Hepatocyte (in vitro differentiated cells): ENCODE results near the gene FABP1. TPM values are rescaled to one million over a fixed set of nuclear protein-coding genes. Genes with fewer than 3 reads are reported as not detected.
A peak's percentile ranks its signal among the peaks of the same experiment; 100 is the strongest.

Source experiments
- DNase-seq: peaks from one replicate; pipeline ENCODE4 v3.0.0-alpha.2; 2016; ENCODE audit warnings: low spot score
- H2AFZ ChIP-seq: fragments of 200-600 bp; sonication (generic); 2 replicates; pipeline ENCODE4 v1.6.0; 2016; ENCODE audit warnings: antibody characterized with exemption, mild to moderate bottlenecking
- H3K27ac ChIP-seq: fragments of 200-600 bp; sonication (generic); 2 replicates; pipeline ENCODE4 v1.5.1; 2016; ENCODE audit warnings: mild to moderate bottlenecking
- H3K27me3 ChIP-seq: fragments of 200-600 bp; sonication (generic); 2 replicates; pipeline ENCODE4 v1.6.1; 2016
- H3K36me3 ChIP-seq: fragments of 200-600 bp; sonication (generic); replicated peaks from 2 replicates; pipeline ENCODE4 v1.5.1; 2016; ENCODE audit warnings: low read depth; ENCODE audit not compliant: insufficient read depth
- H3K4me1 ChIP-seq: fragments of 200-600 bp; sonication (generic); 2 replicates; pipeline ENCODE4 v1.5.1; 2016; ENCODE audit warnings: mild to moderate bottlenecking, moderate library complexity; ENCODE audit not compliant: insufficient read depth
- H3K4me2 ChIP-seq: fragments of 200-600 bp; sonication (generic); 2 replicates; pipeline ENCODE4 v1.6.0; 2016
- H3K4me3 ChIP-seq: fragments of 200-600 bp; sonication (generic); 2 replicates; pipeline ENCODE4 v1.5.1; 2016; ENCODE audit warnings: mild to moderate bottlenecking
- H3K79me2 ChIP-seq: fragments of 200-600 bp; sonication (generic); 2 replicates; pipeline ENCODE4 v1.6.0; 2017; ENCODE audit warnings: mild to moderate bottlenecking
- H3K9me2 ChIP-seq: fragments of 200-600 bp; sonication (generic); replicated peaks from 2 replicates; pipeline ENCODE4 v1.6.0; 2017; ENCODE audit warnings: mild to moderate bottlenecking; ENCODE audit not compliant: insufficient read depth
- H3K9me3 ChIP-seq: fragments of 200-600 bp; sonication (generic); 2 replicates; pipeline ENCODE4 v1.5.1; 2016; ENCODE audit warnings: low read depth, mild to moderate bottlenecking
- H4K20me1 ChIP-seq: fragments of 200-600 bp; sonication (generic); 2 replicates; pipeline ENCODE4 v1.6.0; 2016; ENCODE audit warnings: mild to moderate bottlenecking; ENCODE audit not compliant: insufficient read depth, poor library complexity, severe bottlenecking
- EZH2 ChIP-seq: fragments of 200-600 bp; sonication (generic); IDR thresholded peaks from 2 replicates; pipeline ENCODE4 v1.6.1; 2016; ENCODE audit warnings: antibody characterized with exemption, mild to moderate bottlenecking, borderline replicate concordance
- EZH2phosphoT487 ChIP-seq: fragments of 200-600 bp; sonication (generic); IDR thresholded peaks from one replicate; pipeline ENCODE4 v1.6.1; 2018; ENCODE audit warnings: antibody characterized with exemption, mild to moderate bottlenecking, low read depth, moderate library complexity; ENCODE audit not compliant: unreplicated experiment, severe bottlenecking
- WGBS: methylation state at CpG from one replicate; pipeline ENCODE4 v1.1.6; 2016; ENCODE audit warnings: low lambda C conversion rate; ENCODE audit errors: missing lambda C conversion rate; 5-methylcytosine and 5-hydroxymethylcytosine counted together
- polyA plus RNA-seq: library from polyadenylated mRNA; unstranded; fragments of >200 nt; fragmentation: Nextera tagmentation; extraction: Ambion mirVana; gene quantifications from 2 replicates; pipeline ENCODE4 v1.2.1, GENCODE V29; 2016
- total RNA-seq: library from RNA; depleted of rRNA; stranded (reverse); fragments of >200 nt; gene quantifications from 2 replicates; pipeline ENCODE4 v1.2.3, GENCODE V29; 2014
- TF ChIP-seq, protein P1 (sequence below): fragments of 200-600 bp; sonication (generic); IDR thresholded peaks from 2 replicates; pipeline ENCODE4 v1.5.1; 2016; ENCODE audit warnings: antibody characterized with exemption, mild to moderate bottlenecking; ENCODE audit not compliant: poor library complexity

The FABP1 gene
- total and polyA plus RNA-seq, 2 experiments from 2014 or later = 165 to 763 TPM

GRCh38 chr2:88136817-88137216, 9.0 kb upstream of the FABP1 start:
- H4K20me1 ChIP-seq = no peaks in the 10 kb centered on the region
- H3K9me3 ChIP-seq = no peaks in the 10 kb centered on the region
- H3K9me2 ChIP-seq = no peaks in the 10 kb centered on the region
- H3K4me1 ChIP-seq = peaks cover 11% of the 10 kb centered on the region
- 85% methylated on average over 4 of the region's 4 CpGs for WGBS
- no peak overlapping the region for H2AFZ ChIP-seq
- DNase-seq = no peak
- no peaks in the 10 kb centered on the region for H3K79me2 ChIP-seq
- no peaks in the 10 kb centered on the region for H3K27me3 ChIP-seq
- no peak overlapping the region for H3K4me3 ChIP-seq
- no peak overlapping the region for H3K27ac ChIP-seq
- no peak for TF ChIP-seq EZH2phosphoT487
- TF ChIP-seq, protein P1, sequence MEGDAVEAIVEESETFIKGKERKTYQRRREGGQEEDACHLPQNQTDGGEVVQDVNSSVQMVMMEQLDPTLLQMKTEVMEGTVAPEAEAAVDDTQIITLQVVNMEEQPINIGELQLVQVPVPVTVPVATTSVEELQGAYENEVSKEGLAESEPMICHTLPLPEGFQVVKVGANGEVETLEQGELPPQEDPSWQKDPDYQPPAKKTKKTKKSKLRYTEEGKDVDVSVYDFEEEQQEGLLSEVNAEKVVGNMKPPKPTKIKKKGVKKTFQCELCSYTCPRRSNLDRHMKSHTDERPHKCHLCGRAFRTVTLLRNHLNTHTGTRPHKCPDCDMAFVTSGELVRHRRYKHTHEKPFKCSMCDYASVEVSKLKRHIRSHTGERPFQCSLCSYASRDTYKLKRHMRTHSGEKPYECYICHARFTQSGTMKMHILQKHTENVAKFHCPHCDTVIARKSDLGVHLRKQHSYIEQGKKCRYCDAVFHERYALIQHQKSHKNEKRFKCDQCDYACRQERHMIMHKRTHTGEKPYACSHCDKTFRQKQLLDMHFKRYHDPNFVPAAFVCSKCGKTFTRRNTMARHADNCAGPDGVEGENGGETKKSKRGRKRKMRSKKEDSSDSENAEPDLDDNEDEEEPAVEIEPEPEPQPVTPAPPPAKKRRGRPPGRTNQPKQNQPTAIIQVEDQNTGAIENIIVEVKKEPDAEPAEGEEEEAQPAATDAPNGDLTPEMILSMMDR = no peak
- TF ChIP-seq EZH2 = no peak
- no peaks in the 10 kb centered on the region for H3K36me3 ChIP-seq
- no peak overlapping the region for H3K4me2 ChIP-seq

DNA sequence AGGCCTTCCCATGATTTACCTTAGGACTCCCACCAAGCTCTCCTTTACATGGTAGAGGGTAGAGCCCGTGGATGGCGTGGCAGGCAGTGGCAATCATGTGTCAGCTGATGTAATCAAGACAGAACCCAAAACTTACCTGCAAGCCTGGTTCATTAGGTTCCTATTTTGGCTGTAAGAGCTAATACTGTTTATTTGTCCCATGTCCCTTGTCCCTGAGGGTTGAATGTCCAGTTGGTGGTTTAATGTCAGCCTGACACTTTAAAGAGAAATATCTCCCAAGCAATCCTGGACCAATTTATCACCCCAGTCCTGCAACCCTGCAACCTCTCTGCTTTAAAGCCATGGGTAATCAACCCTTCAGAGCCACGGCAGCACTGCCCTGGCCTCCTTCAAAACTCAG, 6.0 kb upstream of the FABP1 start:
- H4K20me1 ChIP-seq = no peaks in the 10 kb centered on the region
- no peaks in the 10 kb centered on the region for H3K9me3 ChIP-seq
- H3K27ac ChIP-seq = no peak overlapping the region
- peaks cover 30% of the 10 kb centered on the region for H3K4me1 ChIP-seq
- WGBS = 75% methylated on average over 3 of the region's 3 CpGs
- H2AFZ ChIP-seq = no peak overlapping the region
- TF ChIP-seq, protein P1 = no peak
- TF ChIP-seq EZH2 = no peak
- TF ChIP-seq EZH2phosphoT487 = no peak
- H3K4me2 ChIP-seq = no peak overlapping the region
- H3K36me3 ChIP-seq = no peaks in the 10 kb centered on the region
- H3K27me3 ChIP-seq = no peaks in the 10 kb centered on the region
- no peak overlapping the region for H3K4me3 ChIP-seq
- no peaks in the 10 kb centered on the region for H3K79me2 ChIP-seq
- no peaks in the 10 kb centered on the region for H3K9me2 ChIP-seq
- DNase-seq = no peak

GRCh38 chr2:88131999-88132368, 4.1 kb upstream of the FABP1 start:
- DNase-seq = no peak
- Histone ChIP-seq H3K4me3 (no peak overlapping the region), H3K4me1 (peaks cover 35% of the 10 kb centered on the region), H3K4me2 (peak overlapping the region; percentile 52), H3K36me3 (no peaks in the 10 kb centered on the region), H3K9me2 (no peaks in the 10 kb centered on the region), H3K79me2 (no peaks in the 10 kb centered on the region), H3K27me3 (no peaks in the 10 kb centered on the region), H3K9me3 (no peaks in the 10 kb centered on the region), H4K20me1 (no peaks in the 10 kb centered on the region), H3K27ac (peak overlapping the region; percentile 76), H2AFZ (no peak overlapping the region)
- WGBS = 94% methylated on average over 3 of the region's 3 CpGs
- no peak for TF ChIP-seq EZH2
- TF ChIP-seq EZH2phosphoT487 = no peak
- TF ChIP-seq, protein P1 = no peak
